ENCODE measurements around the gene ACTR6. TPM values are rescaled to one million over a fixed set of nuclear protein-coding genes. Genes with fewer than 3 reads are reported as not detected.

ACTR6 gene
- total and polyA plus RNA-seq, 2 donors (not counting 1 experiment from before 2014, with no cell fraction given) = 16.5 to 34.3 TPM

- Histone ChIP-seq H3K9me3 (ENCODE audit: control insufficient read depth, insufficient read depth, low read depth, low read length) (no peaks in the 10 kb centered on the region), H3K36me3 (ENCODE audit: control insufficient read depth, insufficient read depth, low read length) (no peaks in the 10 kb centered on the region), H3K9ac (ENCODE audit: insufficient read depth, low read length) (peak overlapping the region; percentile 13), H3K4me1 (ENCODE audit: control insufficient read depth, extremely low read depth, insufficient read depth, low read length) (peaks cover 4% of the 10 kb centered on the region), H3K4me3 (replicated peaks in 1 of 4; ENCODE audit: control extremely low read depth in 1 of 4, insufficient read depth in 1 of 4, low read depth in 3 of 4, low read length in 4 of 4) (peak overlapping the region; percentile 80 to 97 (median 87)), H3K4me2 (ENCODE audit: extremely low read depth, insufficient read depth, low read length) (peak overlapping the region; percentile 99), H2AFZ (ENCODE audit: low read length) (no peak overlapping the region), H3K79me2 (ENCODE audit: control insufficient read depth, insufficient read depth, low read length) (peaks cover 57% of the 10 kb centered on the region), H3K27me3 (ENCODE audit: control insufficient read depth, insufficient read depth, low read length) (no peaks in the 10 kb centered on the region), H4K20me1 (ENCODE audit: control insufficient read depth, extremely low read depth, insufficient read depth, low read length) (no peaks in the 10 kb centered on the region), H3K27ac (ENCODE audit: insufficient read depth, low read length) (peak overlapping the region; percentile 94)
- DNase-seq (ENCODE audit: low read depth in 2 of 2) = peak; percentile 9 to 50
- TF ChIP-seq EZH2 (IDR thresholded peaks at IDR 0.05; ENCODE audit: low read length, missing control alignments) = no peak
- TF ChIP-seq CTCF (conservative IDR thresholded peaks at IDR 0.05 in 1 of 2, IDR thresholded peaks at IDR 0.05 in 1 of 2; ENCODE audit: low read depth in 1 of 2, low read length in 2 of 2) = no peak
Measured at GRCh38 chr12:100268835-100269564, 68.4 kb downstream of the ACTR6 start.

GRCh38 chr12:100273782-100274181 lies 73.2 kb downstream of the ACTR6 start:
- no peaks in the 10 kb centered on the region for H3K9me3 ChIP-seq (ENCODE audit: control insufficient read depth, insufficient read depth, low read depth, low read length)
- H3K9ac ChIP-seq (ENCODE audit: insufficient read depth, low read length) = no peak overlapping the region
- no peaks in the 10 kb centered on the region for H3K36me3 ChIP-seq (ENCODE audit: control insufficient read depth, insufficient read depth, low read length)
- H3K79me2 ChIP-seq (ENCODE audit: control insufficient read depth, insufficient read depth, low read length) = peaks cover 76% of the 10 kb centered on the region
- H3K4me3 ChIP-seq (replicated peaks in 1 of 4; ENCODE audit: control extremely low read depth in 1 of 4, insufficient read depth in 1 of 4, low read depth in 3 of 4, low read length in 4 of 4) = no peak overlapping the region
- no peaks in the 10 kb centered on the region for H3K27me3 ChIP-seq (ENCODE audit: control insufficient read depth, insufficient read depth, low read length)
- no peak for TF ChIP-seq EZH2 (IDR thresholded peaks at IDR 0.05; ENCODE audit: low read length, missing control alignments)
- TF ChIP-seq CTCF (conservative IDR thresholded peaks at IDR 0.05 in 1 of 2, IDR thresholded peaks at IDR 0.05 in 1 of 2; ENCODE audit: low read depth in 1 of 2, low read length in 2 of 2) = no peak
- no peak for DNase-seq (ENCODE audit: low read depth in 2 of 2)
- H3K4me1 ChIP-seq (ENCODE audit: control insufficient read depth, extremely low read depth, insufficient read depth, low read length) = peaks cover 4% of the 10 kb centered on the region
- H2AFZ ChIP-seq (ENCODE audit: low read length) = no peak overlapping the region
- H3K4me2 ChIP-seq (ENCODE audit: extremely low read depth, insufficient read depth, low read length) = no peak overlapping the region
- no peaks in the 10 kb centered on the region for H4K20me1 ChIP-seq (ENCODE audit: control insufficient read depth, extremely low read depth, insufficient read depth, low read length)
- no peak overlapping the region for H3K27ac ChIP-seq (ENCODE audit: insufficient read depth, low read length)

Other genes starting within 250 kb of the ACTR6 start
- gene ANKS1B, start 215.9 kb upstream of the ACTR6 start, total RNA-seq = 0.51 and 0.83 TPM in 2 replicates
- gene ANKS1B, start 215.9 kb upstream of the ACTR6 start, polyA plus RNA-seq = 0.11 and 0.15 TPM in 2 replicates
- 38.3 and 44.4 TPM in 2 replicates for gene BLTP3B, start 57.9 kb upstream of the ACTR6 start, total RNA-seq
- gene BLTP3B, start 57.9 kb upstream of the ACTR6 start, polyA plus RNA-seq = 30.0 and 37.2 TPM in 2 replicates
- gene DEPDC4, start 66.3 kb downstream of the ACTR6 start, total RNA-seq = 1.0 and 1.2 TPM in 2 replicates
- 1.3 and 1.9 TPM in 2 replicates for gene DEPDC4, start 66.3 kb downstream of the ACTR6 start, polyA plus RNA-seq
- gene SCYL2, start 66.4 kb downstream of the ACTR6 start, total RNA-seq = 37.5 and 47.9 TPM in 2 replicates
- gene SCYL2, start 66.4 kb downstream of the ACTR6 start, polyA plus RNA-seq = 34.6 and 43.0 TPM in 2 replicates
- not detected in 2 replicates for gene SLC17A8, start 156.3 kb downstream of the ACTR6 start, total RNA-seq
- not detected in 2 replicates for gene SLC17A8, start 156.3 kb downstream of the ACTR6 start, polyA plus RNA-seq